Activated CD4-positive, alpha-beta T cell treated with anti-CD3 and anti-CD28 coated beads for 36 hours (primary cell): ENCODE data around the gene KRTAP12-3. TPM values are rescaled to one million over a fixed set of nuclear protein-coding genes. Genes with fewer than 3 reads are reported as not detected.
"Not testable (repeated sequence)": the region's sequence is repeated elsewhere in the genome, so short reads cannot be mapped to it uniquely, and the experiment has no call there.

ENCODE experiments used
- ATAC-seq: fragments of 200-7000 bp; cut with Tn5 transposase; one replicate; pipeline ENCODE4 v1.10.0; 2021; ENCODE audit warnings: mild to moderate bottlenecking, moderate library complexity
- CTCF ChIA-PET: fragments of 350-600 bp; sonication (Branson Sonifier 250); formaldehyde crosslinking; loops from one replicate; lab custom pipeline; 2021; ENCODE audit warnings: antibody characterized with exemption; lab: Charles Lee
- POLR2A ChIA-PET: fragments of 350-600 bp; sonication (Branson Sonifier 250); formaldehyde crosslinking; loops from one replicate; lab custom pipeline; 2021; ENCODE audit warnings: antibody characterized with exemption, inconsistent platforms; lab: Charles Lee
- DNase-seq: peaks from one replicate; pipeline ENCODE4 v3.0.0-alpha.2; 2020
- H3K27ac Mint-ChIP-seq: one replicate; pipeline ENCODE4 v1.8.0; 2021; ENCODE audit warnings: mixed read lengths
- H3K27me3 Mint-ChIP-seq: one replicate; pipeline ENCODE4 v1.8.0; 2021; ENCODE audit warnings: mixed read lengths
- H3K36me3 Mint-ChIP-seq: one replicate; pipeline ENCODE4 v1.8.0; 2021; ENCODE audit warnings: low read depth, mixed read lengths
- H3K4me1 Mint-ChIP-seq: one replicate; pipeline ENCODE4 v1.8.0; 2021; ENCODE audit warnings: mixed read lengths
- H3K4me3 Mint-ChIP-seq: one replicate; pipeline ENCODE4 v1.8.0; 2021; ENCODE audit warnings: mild to moderate bottlenecking, moderate library complexity, mixed read lengths
- H3K9me3 Mint-ChIP-seq: one replicate; pipeline ENCODE4 v1.8.0; 2021; ENCODE audit warnings: low read depth, mixed read lengths
- intact Hi-C, 2 experiments: fragments of 100-400 bp; cut with DNase I in 1 of 2; cut with micrococcal nuclease in 1 of 2; formaldehyde crosslinking; loops; one replicate each; pipeline versions ENCODE4 v1.14.2 to v1.15.1; 2022 to 2024; cut with DNase I, micrococcal nuclease
- total RNA-seq, 2 experiments: library from RNA; stranded (reverse); gene quantifications; one replicate each; pipeline ENCODE4 v1.2.3, GENCODE V29; 2021

The KRTAP12-3 gene
- total RNA-seq, 2 experiments from 2014 or later: not detected

DNA sequence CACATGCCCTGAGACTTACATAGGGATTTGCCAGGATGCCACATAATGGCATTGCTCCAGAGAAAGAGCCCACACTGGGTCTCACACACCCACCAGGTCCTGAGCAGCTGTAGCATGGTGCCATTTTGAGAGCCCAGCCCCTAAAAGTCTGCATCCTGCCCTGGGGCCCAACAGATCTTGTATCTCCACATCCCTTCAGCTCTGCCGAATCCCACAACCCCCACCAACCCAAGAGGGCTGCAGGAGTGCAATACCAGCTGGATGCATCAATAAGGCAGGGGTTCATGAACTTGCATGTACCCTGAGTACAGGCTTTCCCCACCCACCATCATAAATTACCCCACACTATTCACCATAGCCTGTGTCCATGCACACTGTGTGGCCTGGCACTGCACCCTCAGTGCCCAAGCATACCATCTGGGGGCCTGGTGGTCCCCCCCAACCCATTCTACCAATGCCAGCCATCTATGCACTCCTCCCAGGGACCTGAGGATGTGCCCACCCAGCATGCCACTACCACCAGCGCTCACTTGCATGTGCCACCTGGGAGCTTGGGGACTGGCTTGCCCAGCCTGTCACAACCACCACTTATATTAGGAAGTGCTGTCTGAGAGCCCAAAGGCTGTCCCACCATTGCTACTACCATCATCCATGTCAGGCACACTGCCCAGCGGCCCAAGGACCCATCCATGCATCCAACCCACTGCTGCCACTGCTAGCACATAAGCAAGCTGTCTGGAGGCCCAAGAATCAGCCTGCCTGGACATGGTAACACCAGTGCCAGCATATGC, 13.1 kb downstream of the KRTAP12-3 start:
- Mint-ChIP-seq H3K27me3 (peaks cover 5% of the 10 kb centered on the region), H3K4me3 (no peak overlapping the region), H3K27ac (no peak overlapping the region), H3K4me1 (no peaks in the 10 kb centered on the region), H3K9me3 (peaks cover 14% of the 10 kb centered on the region), H3K36me3 (no peaks in the 10 kb centered on the region)
- POLR2A ChIA-PET: no interaction called here
- intact Hi-C loops: no loop called here
- DNase-seq: no peak
- CTCF ChIA-PET: no interaction called here
- no peak for ATAC-seq

DNA sequence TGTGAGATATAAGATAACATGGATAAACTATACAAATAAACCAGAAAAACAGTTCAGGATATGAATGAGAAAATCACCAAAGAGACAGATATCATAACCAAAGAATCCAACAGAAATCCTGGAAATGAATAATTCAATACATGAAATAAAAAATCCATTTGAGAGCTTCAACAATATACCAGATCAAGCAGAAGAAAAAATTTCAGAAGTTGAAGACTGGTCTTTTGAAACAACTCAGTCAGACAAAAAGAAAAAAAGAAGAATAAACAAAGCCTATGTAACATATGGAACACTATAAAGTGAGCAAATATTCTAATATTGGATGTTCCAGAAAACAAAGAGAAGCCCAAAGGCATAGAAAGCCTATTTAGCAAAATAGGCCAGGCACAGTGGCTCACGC, 14.2 kb downstream of the KRTAP12-3 start:
- no peaks in the 10 kb centered on the region for H3K36me3 Mint-ChIP-seq
- ChIA-PET CTCF (no interaction called here), POLR2A (no interaction called here)
- peaks cover 15% of the 10 kb centered on the region for H3K9me3 Mint-ChIP-seq
- no peak overlapping the region for H3K27ac Mint-ChIP-seq
- DNase-seq (no peak), ATAC-seq (no peak)
- intact Hi-C loops: no loop called here
- H3K27me3 Mint-ChIP-seq: peaks cover 5% of the 10 kb centered on the region
- no peak overlapping the region for H3K4me3 Mint-ChIP-seq
- no peaks in the 10 kb centered on the region for H3K4me1 Mint-ChIP-seq

DNA sequence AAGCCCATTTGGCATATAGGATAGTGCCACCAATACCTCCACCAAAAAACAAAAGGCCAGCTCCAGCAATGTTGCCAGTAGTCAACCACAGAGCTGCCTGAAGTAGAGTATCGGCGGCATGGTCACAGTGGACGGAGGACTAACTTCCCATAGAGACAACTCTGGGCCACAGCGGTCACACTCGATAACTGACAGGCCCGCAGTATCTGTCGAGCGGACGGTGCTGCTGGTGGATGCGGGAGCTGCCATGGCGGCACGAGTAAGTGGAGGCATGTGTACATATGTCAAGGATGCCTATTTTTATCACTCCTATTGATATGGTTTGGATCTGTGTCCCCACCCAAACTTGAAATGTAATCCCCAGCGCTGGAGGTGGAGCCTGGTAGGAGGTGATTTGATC, 20.1 kb downstream of the KRTAP12-3 start:
- H3K4me3 Mint-ChIP-seq: no peak overlapping the region
- intact Hi-C loops: no loop called here
- H3K27me3 Mint-ChIP-seq: no peaks in the 10 kb centered on the region
- peaks cover 11% of the 10 kb centered on the region for H3K9me3 Mint-ChIP-seq
- H3K36me3 Mint-ChIP-seq: no peaks in the 10 kb centered on the region
- H3K4me1 Mint-ChIP-seq: no peaks in the 10 kb centered on the region
- CTCF ChIA-PET: interaction anchor here (0.6 kb wide), 1 partner anchor 9 kb away, joined by 3 read pairs; no protein-coding TSS in a partner anchor
- ATAC-seq (no peak), DNase-seq (no peak)
- H3K27ac Mint-ChIP-seq: no peak overlapping the region
- POLR2A ChIA-PET: no interaction called here

DNA sequence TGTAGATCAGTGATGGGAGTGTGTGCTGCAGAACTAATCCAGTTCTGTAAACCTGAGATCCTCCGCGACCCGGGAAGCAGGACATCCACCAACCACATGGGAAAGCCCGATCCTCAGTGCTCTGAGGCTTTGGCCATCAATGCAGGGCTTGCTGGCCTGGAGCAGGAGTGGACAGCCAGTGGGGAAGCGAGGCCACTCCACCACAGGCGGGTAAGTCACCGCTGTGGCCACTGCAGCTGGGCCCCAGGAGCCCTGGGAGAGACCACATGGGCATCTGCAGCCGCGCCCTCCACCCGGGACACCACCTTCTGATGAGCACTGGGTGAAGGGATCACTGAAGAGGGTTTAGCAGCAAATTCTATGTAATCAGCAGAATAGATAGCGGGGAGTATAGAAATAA, 23.4 kb downstream of the KRTAP12-3 start:
- CTCF ChIA-PET: no interaction called here
- Mint-ChIP-seq H3K27ac (no peak overlapping the region), H3K27me3 (peaks cover 4% of the 10 kb centered on the region), H3K4me1 (peaks cover 3% of the 10 kb centered on the region), H3K36me3 (no peaks in the 10 kb centered on the region), H3K4me3 (no peak overlapping the region), H3K9me3 (no peaks in the 10 kb centered on the region)
- POLR2A ChIA-PET: no interaction called here
- no peak for DNase-seq
- no peak for ATAC-seq
- intact Hi-C loops: no loop called here

DNA sequence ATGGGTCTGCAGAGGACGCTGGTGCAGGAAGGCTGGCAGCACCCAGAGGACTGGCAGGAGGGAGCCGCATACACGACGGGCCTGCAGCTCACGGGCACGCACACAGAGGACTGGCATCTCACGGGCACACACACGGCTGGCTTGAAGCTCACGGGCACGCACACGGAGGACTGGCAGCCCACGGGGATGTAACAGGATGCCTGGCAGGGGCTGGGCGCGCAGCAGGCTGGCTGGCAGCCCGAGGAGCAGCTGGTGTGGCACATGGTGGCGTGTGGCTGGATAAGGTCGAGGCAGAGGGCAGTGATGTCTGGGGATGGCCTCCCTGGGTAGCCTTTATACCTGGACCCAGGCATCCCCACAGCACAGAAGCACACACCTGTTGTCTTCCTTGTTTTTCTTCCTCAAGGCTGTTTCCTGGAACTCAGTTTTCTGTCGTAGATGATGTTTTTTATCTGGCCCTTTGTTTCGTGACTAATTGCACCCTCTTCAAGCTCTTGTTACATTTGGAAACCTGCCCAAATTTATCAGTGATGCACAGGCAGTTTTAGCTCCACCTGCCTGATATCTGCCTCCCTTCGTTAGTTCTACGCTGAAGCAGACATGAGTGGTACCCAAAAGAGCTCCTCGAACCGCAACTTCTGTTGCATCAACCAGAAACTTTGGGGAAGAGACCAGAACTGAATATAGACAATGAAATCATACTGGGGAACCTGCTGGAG, 24.3 kb downstream of the KRTAP12-3 start, which contains the start of gene KRTAP12-1:
Gene KRTAP12-1, minus strand, starts transcription at position 303 of the 719 bp plus-strand sequence. Its CDS starts 40 bp downstream, at position 263.
- DNase-seq: no peak
- ChIA-PET CTCF (no interaction called here), POLR2A (no interaction called here)
- H3K27me3 Mint-ChIP-seq: peaks cover 9% of the 10 kb centered on the region
- intact Hi-C loops: no loop called here
- no peaks in the 10 kb centered on the region for H3K36me3 Mint-ChIP-seq
- H3K27ac Mint-ChIP-seq: no peak within 1 kb of the TSS
- H3K4me1 Mint-ChIP-seq: peaks cover 7% of the 10 kb centered on the region
- no peaks in the 10 kb centered on the region for H3K9me3 Mint-ChIP-seq
- no peak within 1 kb of the TSS for H3K4me3 Mint-ChIP-seq
- ATAC-seq: no peak

DNA sequence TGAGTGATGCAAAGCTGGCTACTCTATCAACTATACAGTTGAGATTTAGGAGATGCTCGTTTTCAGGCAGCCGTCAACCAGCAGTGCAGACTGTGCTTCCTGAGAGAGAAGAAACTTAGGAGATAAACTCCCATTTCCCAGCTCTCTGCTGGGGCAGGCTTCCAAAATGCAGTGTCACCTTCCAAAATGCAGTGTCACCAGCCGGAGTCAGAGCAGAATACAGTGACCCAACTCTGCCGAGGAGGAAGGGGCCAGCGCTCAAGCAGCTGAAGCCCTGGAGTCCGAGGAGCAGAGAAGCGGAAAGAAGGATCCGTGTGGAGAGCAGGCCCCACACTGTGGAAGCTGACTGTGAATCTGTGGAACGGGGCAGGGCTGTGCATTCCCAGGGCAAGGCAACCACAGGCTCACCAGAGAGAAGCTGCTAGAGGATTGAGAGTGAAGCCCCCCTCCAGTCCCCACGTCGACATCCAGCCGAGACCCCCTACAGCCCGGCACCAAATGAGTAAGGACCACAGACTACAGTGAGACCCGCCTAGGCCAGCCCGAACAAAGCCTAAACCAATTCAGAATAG, 24.9 kb downstream of the KRTAP12-3 start:
- no peaks in the 10 kb centered on the region for H3K36me3 Mint-ChIP-seq
- no peak overlapping the region for H3K27ac Mint-ChIP-seq
- no peaks in the 10 kb centered on the region for H3K9me3 Mint-ChIP-seq
- ATAC-seq (no peak), DNase-seq (no peak)
- H3K4me1 Mint-ChIP-seq: peaks cover 7% of the 10 kb centered on the region
- H3K4me3 Mint-ChIP-seq: no peak overlapping the region
- ChIA-PET POLR2A (no interaction called here), CTCF (no interaction called here)
- peaks cover 9% of the 10 kb centered on the region for H3K27me3 Mint-ChIP-seq
- intact Hi-C loops: no loop called here

DNA sequence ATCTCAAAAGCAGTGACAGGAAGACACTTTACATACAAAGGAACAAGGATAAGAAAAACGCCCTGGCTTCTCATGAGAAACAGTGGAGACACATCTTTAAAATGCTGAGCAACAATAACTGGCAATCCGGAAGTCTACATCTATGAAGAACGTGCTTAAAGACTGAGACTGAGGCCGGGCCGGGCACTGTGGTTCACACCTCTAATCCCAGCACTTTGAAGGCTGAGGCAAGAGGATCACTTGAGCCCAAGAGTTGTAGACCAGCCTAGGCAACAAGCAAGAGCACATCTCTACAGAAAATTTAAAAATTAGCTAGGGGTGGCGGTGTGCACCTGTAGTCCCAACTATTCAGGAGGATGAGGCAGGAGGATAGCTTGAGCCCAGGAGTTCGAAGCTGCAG, 26.3 kb downstream of the KRTAP12-3 start:
- Mint-ChIP-seq H3K4me1 (peaks cover 7% of the 10 kb centered on the region), H3K36me3 (no peaks in the 10 kb centered on the region), H3K27ac (no peak overlapping the region), H3K9me3 (no peaks in the 10 kb centered on the region), H3K27me3 (peaks cover 9% of the 10 kb centered on the region), H3K4me3 (no peak overlapping the region)
- intact Hi-C loops: no loop called here
- no peak for ATAC-seq
- CTCF ChIA-PET: interaction anchor here (0.6 kb wide), 1 partner anchor 104 kb away, joined by 3 read pairs; no protein-coding TSS in a partner anchor
- POLR2A ChIA-PET: no interaction called here
- DNase-seq: no peak

DNA sequence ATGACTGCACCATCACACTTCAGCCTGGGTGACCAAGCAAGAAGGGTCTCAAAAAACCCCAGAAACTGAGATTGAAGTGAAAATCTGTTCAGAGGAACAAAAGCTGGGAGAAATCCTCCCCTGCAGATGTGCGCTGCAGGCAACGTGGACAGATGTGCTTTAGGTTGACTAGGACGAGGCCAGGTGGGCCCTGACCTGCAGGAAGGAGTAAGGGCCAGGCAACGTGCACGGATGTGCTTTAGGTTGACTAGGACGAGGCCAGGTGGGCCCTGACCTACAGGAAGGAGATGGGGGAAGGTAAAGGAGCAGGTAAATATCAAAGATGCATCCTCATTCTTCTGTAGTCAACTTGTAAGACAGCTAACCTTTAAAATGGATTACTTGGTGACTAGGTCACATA, 26.8 kb downstream of the KRTAP12-3 start:
- Mint-ChIP-seq H3K27ac (no peak overlapping the region), H3K36me3 (no peaks in the 10 kb centered on the region), H3K9me3 (no peaks in the 10 kb centered on the region), H3K4me1 (peaks cover 7% of the 10 kb centered on the region), H3K27me3 (peaks cover 9% of the 10 kb centered on the region), H3K4me3 (no peak overlapping the region)
- POLR2A ChIA-PET: no interaction called here
- ATAC-seq (no peak), DNase-seq (no peak)
- intact Hi-C loops: no loop called here
- CTCF ChIA-PET: interaction anchor here (0.6 to 0.7 kb wide), 2 partner anchors 105 to 316 kb away, joined by 3 read pairs; no protein-coding TSS in a partner anchor

DNA sequence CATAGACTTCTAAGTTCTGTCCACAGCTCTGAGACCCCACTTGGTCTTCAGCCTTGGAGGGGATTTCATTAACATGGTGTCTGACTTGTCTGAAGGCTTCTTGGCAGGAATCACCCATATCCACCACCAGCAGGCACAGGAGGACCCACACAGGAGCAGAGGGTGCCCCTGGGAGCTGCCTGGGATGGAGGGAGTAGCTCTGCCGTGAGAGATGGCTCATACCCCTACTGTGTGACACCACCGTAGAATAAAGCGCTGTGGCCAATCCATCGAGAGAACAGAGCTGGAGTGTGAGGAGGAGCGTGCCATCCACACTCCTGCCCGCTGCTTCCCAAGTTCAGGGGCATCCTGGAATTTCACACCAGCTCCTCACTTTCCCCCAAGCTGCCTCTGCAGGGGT, 27.3 kb downstream of the KRTAP12-3 start:
- H3K9me3 Mint-ChIP-seq, H3K4me3 Mint-ChIP-seq, intact Hi-C loops, H3K36me3 Mint-ChIP-seq, POLR2A ChIA-PET, H3K27ac Mint-ChIP-seq, DNase-seq, H3K4me1 Mint-ChIP-seq, H3K27me3 Mint-ChIP-seq, ATAC-seq: not testable (repeated sequence)
- CTCF ChIA-PET: interaction anchor here (0.7 kb wide), 1 partner anchor 315 kb away, joined by 3 read pairs; no protein-coding TSS in a partner anchor

DNA sequence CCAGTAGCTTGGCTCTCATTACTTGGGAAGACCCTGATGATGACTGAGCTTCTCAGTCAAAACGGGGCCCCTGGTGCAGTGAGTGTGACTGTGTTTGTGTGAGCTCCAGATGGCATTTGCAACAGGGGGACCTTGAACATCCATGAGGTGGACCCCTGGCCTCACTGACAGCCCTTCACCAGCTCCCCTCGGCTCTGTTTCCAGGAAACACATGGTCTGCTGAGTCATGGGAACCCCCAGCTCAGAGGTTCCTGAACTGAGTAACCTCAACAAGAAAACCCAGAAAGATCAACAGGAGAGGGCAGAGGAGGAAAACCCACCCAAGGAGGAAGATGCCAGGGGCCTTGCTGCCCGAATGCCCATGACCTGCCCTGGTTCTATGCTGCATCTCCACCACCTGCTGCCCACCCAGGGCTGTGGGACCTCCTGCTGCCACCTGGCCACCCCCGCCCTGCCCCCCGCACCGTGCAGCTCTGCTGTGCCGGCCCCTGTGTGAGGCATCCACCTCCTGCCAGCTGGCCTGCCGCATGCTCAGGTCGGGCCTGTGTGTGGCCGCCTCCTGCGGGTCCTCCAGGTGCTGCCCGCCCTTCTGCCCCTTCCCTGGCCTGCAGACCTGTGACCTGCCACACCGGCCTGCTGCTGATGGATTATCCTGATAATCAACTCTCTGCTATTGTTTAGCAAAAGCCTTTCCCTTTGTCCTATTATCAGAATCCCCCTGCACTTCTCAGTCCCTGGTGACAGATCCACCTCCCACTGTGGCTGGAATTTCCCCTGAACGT, 28.5 kb downstream of the KRTAP12-3 start:
- POLR2A ChIA-PET: no interaction called here
- Mint-ChIP-seq H3K4me3 (no peak overlapping the region), H3K9me3 (no peaks in the 10 kb centered on the region), H3K27me3 (peaks cover 9% of the 10 kb centered on the region), H3K4me1 (peaks cover 9% of the 10 kb centered on the region), H3K27ac (no peak overlapping the region), H3K36me3 (no peaks in the 10 kb centered on the region)
- intact Hi-C loops: no loop called here
- DNase-seq (no peak), ATAC-seq (peak; percentile 47)
- CTCF ChIA-PET: interaction anchor here (0.8 kb wide), 1 partner anchor 9 kb away, joined by 3 read pairs; no protein-coding TSS in a partner anchor
